GM19468 (cell line): ENCODE measurements around the gene TMEM72.
A peak's percentile ranks its signal among the peaks of the same experiment; 100 is the strongest.

Experiments used
- ATAC-seq: cut with Tn5 transposase; IDR thresholded peaks from one replicate; pipeline ENCODE4 v1.9.1; 2021; ENCODE audit warnings: mild to moderate bottlenecking, moderate library complexity, moderate number of reproducible peaks; ENCODE audit not compliant: unreplicated experiment; ENCODE audit errors: extremely low read depth

TMEM72 gene

DNA sequence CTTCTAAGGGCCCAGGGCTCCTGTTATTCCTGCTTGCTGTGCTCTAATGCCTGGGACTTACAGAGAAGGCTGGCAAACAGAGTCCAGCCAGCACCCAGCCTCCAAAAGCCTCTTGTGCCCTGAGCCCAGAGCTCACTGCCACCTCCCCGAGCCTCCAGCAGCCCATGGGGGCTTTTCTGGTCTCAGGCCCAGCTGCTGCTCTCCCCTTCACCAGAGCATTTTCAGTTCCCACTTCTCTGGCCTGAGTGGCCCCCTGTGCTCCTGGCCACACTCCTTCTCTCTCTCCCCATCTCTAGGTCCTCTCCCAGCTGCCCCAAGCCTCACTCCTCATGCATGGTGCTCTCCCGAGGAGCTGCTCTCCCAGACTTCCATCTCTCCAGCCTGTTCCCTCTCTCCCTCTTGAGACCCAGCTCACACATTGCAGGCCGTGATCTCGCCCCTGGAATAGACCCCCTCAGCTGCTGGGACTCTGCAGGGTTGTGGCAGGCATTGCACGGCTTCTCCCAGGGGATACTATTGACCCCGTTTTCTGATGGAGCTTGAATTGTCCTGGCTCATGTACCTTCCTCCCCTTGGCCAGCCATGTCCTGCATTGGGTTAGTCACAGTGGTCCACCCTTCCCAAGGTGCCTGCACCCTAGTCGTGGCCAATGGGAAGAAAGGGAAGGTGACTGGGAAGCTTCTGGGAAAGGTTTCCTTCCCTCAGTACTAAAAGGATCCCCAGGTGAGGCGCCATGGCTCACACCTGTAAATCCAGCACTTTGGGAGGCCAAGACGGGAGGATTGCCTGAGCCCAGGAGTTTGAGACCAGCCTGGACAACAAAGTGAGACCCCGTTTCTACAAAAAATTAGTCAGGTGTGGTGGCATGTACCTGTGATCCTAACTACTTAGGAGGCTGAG lies 39.4 kb downstream of the TMEM72 start:
- no peak for ATAC-seq

GRCh38 chr10:44951576-44952226 lies 40.6 kb downstream of the TMEM72 start:
- ATAC-seq = no peak

DNA sequence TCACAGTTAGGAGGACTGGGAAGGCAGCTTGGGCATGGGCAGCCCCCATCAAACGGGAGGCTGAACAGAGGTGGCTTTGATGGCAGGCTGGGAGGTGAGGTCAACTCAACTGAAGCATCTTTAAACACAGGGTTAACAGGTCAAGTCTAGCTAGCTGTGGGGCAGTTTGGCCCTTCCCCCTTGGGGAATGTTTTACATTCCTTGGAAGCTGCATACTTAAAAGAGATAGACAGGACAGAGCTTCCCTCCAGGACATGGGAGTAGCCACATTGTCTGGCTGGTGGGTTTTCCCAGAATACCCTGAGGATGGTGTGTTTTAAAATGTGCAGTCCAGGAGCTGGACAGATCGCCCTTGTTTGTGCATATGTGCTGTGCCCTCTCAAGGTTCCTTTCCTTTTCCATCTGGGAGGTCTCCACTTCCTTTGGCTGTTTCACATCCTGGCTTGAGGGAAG lies 41.7 kb downstream of the TMEM72 start:
- ATAC-seq = no peak

- no peak for ATAC-seq
Measured at GRCh38 chr10:44954042-44954441, 42.9 kb downstream of the TMEM72 start.

DNA sequence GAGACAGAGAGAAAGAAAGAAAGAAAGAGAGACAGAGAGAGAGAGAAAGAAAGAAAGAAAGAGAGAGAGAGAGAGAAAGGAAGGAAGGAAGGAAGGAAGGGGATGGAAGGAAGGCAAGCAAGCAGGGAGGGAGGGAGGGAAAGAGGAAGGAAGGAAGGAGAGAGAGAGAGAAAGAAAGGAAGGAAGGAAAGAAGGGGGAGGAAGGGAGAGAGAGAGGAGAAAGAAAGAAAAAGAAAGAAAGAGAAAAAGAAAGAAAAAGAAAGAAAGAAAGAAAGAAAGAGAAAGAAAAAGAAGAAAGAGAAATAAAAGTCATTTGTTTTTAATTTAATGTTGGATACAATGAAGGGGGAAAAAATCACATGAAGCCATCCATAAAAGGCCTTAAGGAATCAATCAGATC lies 43.8 kb downstream of the TMEM72 start:
- ATAC-seq = no peak

- no peak for ATAC-seq
Measured at GRCh38 chr10:44955413-44956070, 44.4 kb downstream of the TMEM72 start.

- no peak for ATAC-seq
Measured at GRCh38 chr10:44956226-44956625, 45.1 kb downstream of the TMEM72 start.

DNA sequence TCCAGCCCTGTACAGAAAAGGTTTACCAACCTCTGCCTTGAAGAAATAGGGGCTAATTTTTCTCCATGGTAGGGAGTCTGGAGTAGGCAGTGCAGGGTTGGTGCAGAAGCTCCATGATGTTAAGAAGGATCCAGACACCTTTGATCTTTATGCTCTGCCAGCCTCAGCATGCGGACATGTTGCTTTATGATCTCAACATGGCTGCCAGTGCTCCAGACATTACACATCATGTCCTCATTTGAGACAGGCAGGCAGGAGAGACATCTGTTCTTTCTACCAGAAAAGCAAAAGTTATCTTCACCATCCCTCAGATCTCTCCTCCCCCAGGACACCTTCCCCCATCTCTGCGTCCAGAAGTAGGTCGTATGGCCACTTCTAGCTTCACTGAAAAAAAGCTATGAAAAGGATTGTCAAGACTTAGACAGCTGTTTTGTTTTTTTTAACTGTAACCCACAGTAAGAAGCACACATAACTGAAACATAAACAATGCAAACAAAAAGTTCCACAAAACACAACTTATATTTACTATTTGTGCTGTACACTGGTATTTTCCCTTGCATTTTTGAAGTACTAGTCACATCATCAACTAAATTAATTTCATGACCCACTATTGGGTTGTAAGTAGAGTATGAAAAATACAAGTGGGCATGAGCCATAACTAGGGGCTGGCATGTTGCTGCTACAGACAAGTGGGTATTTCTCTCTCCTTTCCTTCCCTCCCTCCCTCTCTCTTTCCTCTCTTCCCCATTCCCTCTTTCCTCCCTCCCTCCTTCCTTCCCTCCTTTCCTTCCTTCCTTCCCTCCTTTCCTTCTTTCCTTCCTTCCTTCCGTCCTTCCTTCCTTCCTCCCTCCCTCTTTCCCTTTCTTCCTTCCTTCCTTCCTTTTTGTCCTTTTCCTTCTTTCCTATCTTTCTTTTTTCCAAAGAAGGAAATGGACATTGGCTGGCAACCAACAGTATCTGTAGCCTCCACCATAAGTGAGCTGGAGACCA lies 45.9 kb downstream of the TMEM72 start:
- ATAC-seq = no peak

DNA sequence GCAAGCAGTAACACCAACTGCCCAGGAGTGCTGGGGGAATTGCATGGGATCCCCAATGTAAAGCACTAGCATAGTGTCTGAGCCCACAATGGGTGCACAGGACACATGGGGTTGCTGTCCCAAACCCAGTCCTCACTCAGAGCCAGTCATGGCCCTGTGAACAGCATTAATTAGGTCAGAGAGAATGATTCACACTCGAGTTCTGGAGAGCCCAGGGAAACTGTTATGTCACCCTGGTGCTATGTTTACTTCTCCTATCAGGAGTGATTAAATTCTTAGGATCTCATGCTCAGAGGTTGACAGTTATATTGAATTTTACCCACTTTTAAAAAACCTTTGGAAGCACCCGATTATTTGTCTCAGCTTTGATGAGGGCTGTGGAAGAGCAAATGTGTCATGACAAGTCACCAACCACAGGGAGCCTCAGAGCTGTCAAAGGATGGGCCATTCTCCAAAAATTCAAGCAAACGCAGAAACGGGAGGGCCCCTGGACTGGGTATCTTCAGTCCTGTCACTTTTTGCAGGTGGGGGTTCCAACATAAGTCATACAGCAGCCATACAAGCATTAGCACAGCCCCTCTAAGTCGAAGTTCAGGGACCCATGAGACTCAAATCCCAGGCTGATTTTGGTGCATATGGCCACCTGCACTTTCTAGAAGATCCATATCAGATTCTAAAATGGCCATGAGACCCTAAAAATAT lies 47.2 kb downstream of the TMEM72 start:
- no peak for ATAC-seq

- ATAC-seq = no peak
Measured at GRCh38 chr10:44958898-44959246, 47.7 kb downstream of the TMEM72 start.

- peak; percentile 93 for ATAC-seq
Measured at GRCh38 chr10:44959247-44960087, 48.3 kb downstream of the TMEM72 start, which contains the start of gene RASSF4. RASSF4 (plus strand) TSS chr10:44959802; CDS start chr10:44970203, 10,401 bp downstream.

DNA sequence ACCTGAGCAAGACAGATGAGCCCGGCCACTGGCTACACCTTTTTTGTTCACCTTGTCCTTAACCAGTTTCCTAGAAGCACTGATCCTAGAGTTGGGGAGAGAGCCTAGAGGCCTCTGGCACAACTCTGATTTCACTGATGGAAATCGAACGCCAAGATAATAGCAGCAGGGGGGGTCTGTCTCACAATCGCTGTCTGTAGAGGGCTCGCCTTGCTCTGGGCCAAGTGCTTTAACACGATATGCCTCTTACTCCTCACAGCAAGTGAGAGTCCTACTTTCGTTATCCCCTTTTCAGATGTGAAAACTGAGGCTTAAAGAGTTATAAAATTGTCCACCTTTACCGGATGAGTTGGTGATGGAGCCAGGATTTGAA lies 48.9 kb downstream of the TMEM72 start:
- no peak for ATAC-seq

DNA sequence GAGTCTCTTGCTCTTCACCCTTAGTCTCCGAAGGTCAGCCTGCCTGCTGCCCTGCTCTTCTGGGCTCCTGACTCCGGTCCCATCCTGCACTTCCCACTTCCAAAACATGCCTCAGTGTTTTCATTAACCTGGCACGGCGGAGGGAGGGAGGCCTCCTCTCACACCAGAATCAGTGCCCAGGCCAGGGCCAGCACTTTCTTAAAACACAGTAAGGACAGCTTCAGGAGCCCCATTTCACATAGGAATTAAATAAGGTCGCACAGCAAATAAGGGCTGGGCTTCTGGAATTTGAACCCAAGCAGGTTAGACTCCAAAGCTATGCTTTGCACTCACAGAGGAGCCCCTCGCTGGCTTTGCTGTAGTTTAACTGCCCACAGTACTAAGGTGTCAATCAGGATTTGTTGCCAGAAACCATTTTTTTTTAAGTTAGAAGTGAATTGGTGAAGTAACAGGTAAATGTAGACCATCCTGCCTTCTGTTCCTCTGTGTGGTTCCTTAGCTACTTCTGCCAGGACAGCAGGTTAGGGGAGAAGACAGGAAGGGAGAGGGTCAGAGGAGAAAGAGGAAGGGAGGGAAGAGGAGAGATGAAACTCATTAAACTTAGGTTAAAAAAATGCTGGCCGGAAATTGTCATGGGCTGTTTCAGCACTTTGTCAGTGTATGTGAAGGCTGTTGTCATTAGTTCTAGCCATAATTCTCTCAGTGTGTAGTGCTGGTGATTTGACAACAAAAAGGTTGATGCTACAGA lies 49.5 kb downstream of the TMEM72 start:
- ATAC-seq = no peak

DNA sequence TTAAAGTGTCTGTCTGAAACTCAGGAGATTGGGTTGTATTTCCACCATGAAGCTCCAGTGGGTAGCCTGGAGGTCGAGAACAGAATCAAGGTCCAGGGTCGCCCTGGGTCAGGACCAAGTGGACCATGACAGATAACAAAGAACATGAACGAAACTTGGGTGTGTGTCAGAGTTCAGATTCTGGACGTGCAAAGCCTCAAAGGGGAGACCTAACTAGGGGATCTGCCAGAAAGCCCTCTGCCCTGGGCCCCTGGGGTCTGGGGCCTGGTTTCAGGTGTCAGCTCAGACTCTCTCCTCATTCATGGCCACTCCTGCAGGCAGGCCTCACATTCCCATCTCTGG lies 50.1 kb downstream of the TMEM72 start:
- ATAC-seq = no peak

- ATAC-seq = no peak
Measured at GRCh38 chr10:44961931-44962750, 51.0 kb downstream of the TMEM72 start.

DNA sequence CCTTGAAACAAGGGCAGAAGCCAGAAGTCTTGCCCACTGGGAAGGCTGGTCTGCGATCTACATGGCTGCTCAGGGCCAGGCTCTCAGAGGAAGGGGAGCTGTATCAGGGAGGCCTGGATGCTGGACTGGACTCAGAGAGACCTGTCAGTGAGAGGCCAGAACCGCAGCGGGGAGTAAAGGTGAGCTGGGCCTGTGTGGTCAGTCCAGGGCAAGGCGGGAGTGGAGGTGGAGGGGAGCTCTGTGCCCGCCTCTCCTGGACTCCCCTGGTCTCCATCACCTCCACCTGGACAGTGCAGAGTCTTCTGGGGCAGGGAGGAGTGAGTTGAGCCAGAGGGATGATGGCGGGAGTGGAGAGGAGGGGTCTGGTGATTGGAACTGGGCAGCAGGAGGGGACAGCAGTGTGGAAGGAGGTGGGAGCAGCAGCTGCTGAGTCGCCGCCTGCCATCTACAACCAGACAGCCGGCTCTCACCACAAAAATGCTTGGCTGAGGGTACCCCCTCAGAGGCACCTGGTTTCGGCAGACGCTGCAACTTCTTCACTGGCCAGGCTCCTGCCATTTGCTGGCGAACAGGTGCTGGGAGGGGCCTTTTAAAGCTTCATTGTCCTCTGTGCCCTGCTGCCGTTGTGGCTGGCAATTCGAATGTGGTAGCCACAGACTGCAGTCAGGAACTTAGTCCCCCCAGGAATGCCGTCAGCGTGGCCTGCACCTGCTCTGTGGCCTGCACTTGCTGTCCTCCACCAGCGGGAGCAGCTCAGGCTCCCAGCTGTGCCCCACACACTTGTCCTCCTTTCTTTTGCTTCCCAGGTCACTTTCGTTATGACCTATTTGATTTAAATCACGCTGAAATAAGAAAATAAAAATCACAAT lies 52.0 kb downstream of the TMEM72 start:
- no peak for ATAC-seq
